HG02938 (cell line): ENCODE results near the gene SLC25A27.

Source experiments
- ATAC-seq: cut with Tn5 transposase; IDR thresholded peaks from one replicate; pipeline ENCODE4 v1.9.1; 2021; ENCODE audit warnings: mild to moderate bottlenecking, moderate library complexity; ENCODE audit not compliant: unreplicated experiment

The SLC25A27 gene

GRCh38 chr6:46704562-46704961 lies 51.8 kb downstream of the SLC25A27 start:
- ATAC-seq: no peak

GRCh38 chr6:46706464-46706863 lies 53.7 kb downstream of the SLC25A27 start:
- ATAC-seq: peak; percentile 73

- no peak for ATAC-seq
Observed at GRCh38 chr6:46711491-46711890, 58.7 kb downstream of the SLC25A27 start.

- no peak for ATAC-seq
Observed at GRCh38 chr6:46715141-46715540, 62.4 kb downstream of the SLC25A27 start.

- no peak for ATAC-seq
Observed at GRCh38 chr6:46719099-46719498, 66.3 kb downstream of the SLC25A27 start.

GRCh38 chr6:46720401-46720800 lies 67.6 kb downstream of the SLC25A27 start:
- no peak for ATAC-seq
